LNCaP clone FGC (cell line): Measurements from ENCODE around the gene ETV6.
A peak's percentile ranks its signal among the peaks of the same experiment; 100 is the strongest.

Experiments
- DNase-seq: peaks from one replicate; pipeline ENCODE4 v3.0.0-alpha.2; 2011; ENCODE audit warnings: low read depth
- H3K4me3 ChIP-seq: 2 replicates; pipeline ENCODE4 v1.5.1; 2011; ENCODE audit warnings: mild to moderate bottlenecking, low read depth, low read length, control low read depth
- TF ChIP-seq, protein P1 (sequence below): IDR thresholded peaks from 2 replicates; pipeline ENCODE4 v1.5.1; 2012; ENCODE audit warnings: mild to moderate bottlenecking; ENCODE audit not compliant: control insufficient read depth, insufficient read depth; ENCODE audit errors: extremely low read depth

The ETV6 gene

GRCh38 chr12:11876307-11876706, 226.8 kb downstream of the ETV6 start:
- H3K4me3 ChIP-seq = no peak overlapping the region
- TF ChIP-seq, protein P1, sequence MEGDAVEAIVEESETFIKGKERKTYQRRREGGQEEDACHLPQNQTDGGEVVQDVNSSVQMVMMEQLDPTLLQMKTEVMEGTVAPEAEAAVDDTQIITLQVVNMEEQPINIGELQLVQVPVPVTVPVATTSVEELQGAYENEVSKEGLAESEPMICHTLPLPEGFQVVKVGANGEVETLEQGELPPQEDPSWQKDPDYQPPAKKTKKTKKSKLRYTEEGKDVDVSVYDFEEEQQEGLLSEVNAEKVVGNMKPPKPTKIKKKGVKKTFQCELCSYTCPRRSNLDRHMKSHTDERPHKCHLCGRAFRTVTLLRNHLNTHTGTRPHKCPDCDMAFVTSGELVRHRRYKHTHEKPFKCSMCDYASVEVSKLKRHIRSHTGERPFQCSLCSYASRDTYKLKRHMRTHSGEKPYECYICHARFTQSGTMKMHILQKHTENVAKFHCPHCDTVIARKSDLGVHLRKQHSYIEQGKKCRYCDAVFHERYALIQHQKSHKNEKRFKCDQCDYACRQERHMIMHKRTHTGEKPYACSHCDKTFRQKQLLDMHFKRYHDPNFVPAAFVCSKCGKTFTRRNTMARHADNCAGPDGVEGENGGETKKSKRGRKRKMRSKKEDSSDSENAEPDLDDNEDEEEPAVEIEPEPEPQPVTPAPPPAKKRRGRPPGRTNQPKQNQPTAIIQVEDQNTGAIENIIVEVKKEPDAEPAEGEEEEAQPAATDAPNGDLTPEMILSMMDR = no peak

DNA sequence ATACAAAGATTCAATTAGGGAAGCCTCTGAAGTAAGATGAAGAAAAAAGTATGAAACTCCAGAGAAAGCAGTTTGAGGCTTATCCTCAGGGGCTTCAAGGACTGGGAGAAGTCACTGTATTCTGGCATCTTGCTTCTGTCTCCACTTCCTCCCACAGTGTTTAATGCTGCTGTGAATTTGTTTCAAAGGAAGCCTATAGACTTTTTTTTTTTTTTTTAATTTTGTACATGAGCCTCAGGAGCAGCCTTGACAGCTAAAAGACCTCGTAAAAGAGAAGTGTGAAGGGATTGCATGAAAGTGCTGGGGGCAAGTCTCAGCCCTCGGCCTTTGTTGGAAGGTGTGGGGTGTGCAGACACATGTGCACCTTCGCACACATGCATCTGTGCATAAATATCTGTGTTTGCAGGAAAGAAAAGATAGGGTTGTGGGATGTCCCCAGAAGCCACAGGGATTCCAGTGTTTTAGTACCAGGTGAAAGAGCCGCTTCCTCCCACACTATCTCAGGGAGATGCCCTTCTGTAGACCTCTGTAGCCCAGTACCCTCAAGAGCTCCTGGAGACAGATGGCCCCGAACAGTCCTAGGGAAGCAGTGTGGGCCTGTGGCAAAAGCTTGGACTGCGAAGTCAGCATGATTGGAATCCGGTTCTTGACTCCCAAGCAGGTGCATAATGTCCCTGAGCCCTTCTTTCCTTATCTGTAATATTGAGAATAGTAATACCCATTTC, 227.8 kb downstream of the ETV6 start:
- TF ChIP-seq, protein P1 = no peak
- DNase-seq = no peak
- H3K4me3 ChIP-seq = no peak overlapping the region

More at GRCh38 chr12:11876307-11876706, 226.8 kb downstream of the ETV6 start:
- no peak for DNase-seq

- TF ChIP-seq, protein P1 = no peak
- DNase-seq = peak; percentile 45
- no peak overlapping the region for H3K4me3 ChIP-seq
Measured at GRCh38 chr12:11877869-11878780, 228.7 kb downstream of the ETV6 start.

- DNase-seq = no peak
- TF ChIP-seq, protein P1 = no peak
- no peak overlapping the region for H3K4me3 ChIP-seq
Measured at GRCh38 chr12:11879306-11879705, 229.8 kb downstream of the ETV6 start.

DNA sequence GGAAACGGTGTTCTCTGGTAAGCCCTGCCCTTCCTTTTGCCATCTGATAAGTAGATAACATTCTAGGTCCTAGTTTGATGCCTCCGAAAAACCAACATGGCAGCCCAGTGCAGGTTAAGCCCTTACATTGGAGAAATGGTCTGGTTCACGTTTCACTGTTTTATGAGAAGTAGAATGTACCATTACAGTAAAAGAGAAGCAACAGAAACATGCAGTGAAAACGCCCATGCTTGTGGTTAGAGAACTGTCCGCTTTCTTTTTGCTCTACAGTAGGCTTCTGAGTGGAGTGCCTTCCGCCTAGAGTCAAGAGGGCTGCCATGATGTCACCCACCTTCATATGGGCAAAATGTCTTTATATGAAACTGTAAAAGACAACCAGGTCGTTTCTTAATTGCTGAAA, 230.9 kb downstream of the ETV6 start:
- DNase-seq = no peak

GRCh38 chr12:11881835-11882234, 232.4 kb downstream of the ETV6 start:
- TF ChIP-seq, protein P1 = no peak
- no peak for DNase-seq
- H3K4me3 ChIP-seq = no peak overlapping the region

More for the DNA sequence above, 230.9 kb downstream of the ETV6 start:
- H3K4me3 ChIP-seq = no peak overlapping the region
- TF ChIP-seq, protein P1 = no peak
